Loucy (cell line): Measurements from ENCODE around the gene COL5A3.

ENCODE experiments used
- H2AFZ ChIP-seq: fragments of 200-600 bp; sonication (generic); 2 replicates; pipeline ENCODE4 v1.6.0; 2016; ENCODE audit warnings: antibody characterized with exemption, mild to moderate bottlenecking, low read length, moderate library complexity
- H3F3A ChIP-seq: fragments of 200-600 bp; 2 replicates; pipeline ENCODE4 v1.6.0; 2016; ENCODE audit warnings: antibody characterized with exemption, low read depth, mild to moderate bottlenecking
- H3K27me3 ChIP-seq: fragments of 200-600 bp; sonication (generic); 2 replicates; pipeline ENCODE4 v1.6.1; 2014; ENCODE audit warnings: low read length, mild to moderate bottlenecking; ENCODE audit not compliant: insufficient read depth, poor library complexity, severe bottlenecking
- H3K36me3 ChIP-seq: fragments of 200-600 bp; sonication (generic); 2 replicates; pipeline ENCODE4 v1.6.1; 2016; ENCODE audit warnings: low read length; ENCODE audit not compliant: insufficient read depth
- H3K4me1 ChIP-seq: fragments of 200-600 bp; sonication (generic); 2 replicates; pipeline ENCODE4 v1.5.1; 2014; ENCODE audit warnings: low read length, mild to moderate bottlenecking; ENCODE audit not compliant: insufficient read depth, poor library complexity, severe bottlenecking
- H3K4me2 ChIP-seq: fragments of 200-600 bp; sonication (generic); 2 replicates; pipeline ENCODE4 v1.6.0; 2014; ENCODE audit warnings: antibody characterized with exemption, low read length, low read depth, mild to moderate bottlenecking; ENCODE audit not compliant: poor library complexity, severe bottlenecking
- H3K4me3 ChIP-seq: fragments of 200-600 bp; sonication (generic); 2 replicates; pipeline ENCODE4 v1.5.1; 2014; ENCODE audit warnings: low read length, mild to moderate bottlenecking, mixed read lengths; ENCODE audit not compliant: poor library complexity, severe bottlenecking
- H3K79me2 ChIP-seq: fragments of 200-600 bp; sonication (generic); 2 replicates; pipeline ENCODE4 v1.6.1; 2014; ENCODE audit warnings: low read length; ENCODE audit not compliant: insufficient read depth
- H3K9ac ChIP-seq: fragments of 200-600 bp; sonication (generic); 2 replicates; pipeline ENCODE4 v1.6.0; 2014; ENCODE audit warnings: mild to moderate bottlenecking, low read depth, low read length, moderate library complexity; ENCODE audit not compliant: poor library complexity, severe bottlenecking
- H3K9me2 ChIP-seq: fragments of 200-600 bp; sonication (generic); replicated peaks from 2 replicates; pipeline ENCODE4 v1.6.1; 2016; ENCODE audit warnings: low read depth, low read length, mixed read lengths
- H3K9me3 ChIP-seq: fragments of 200-600 bp; sonication (generic); 2 replicates; pipeline ENCODE4 v1.6.1; 2014; ENCODE audit warnings: mild to moderate bottlenecking, antibody characterized with exemption, low read length, low read depth; ENCODE audit not compliant: insufficient read depth
- H4K20me1 ChIP-seq: fragments of 200-600 bp; sonication (generic); 2 replicates; pipeline ENCODE4 v1.6.0; 2014; ENCODE audit warnings: antibody characterized with exemption, low read length, mild to moderate bottlenecking; ENCODE audit not compliant: insufficient read depth, poor library complexity, severe bottlenecking
- EZH2phosphoT487 ChIP-seq: fragments of 200-600 bp; IDR thresholded peaks from 2 replicates; pipeline ENCODE4 v1.6.1; 2018; ENCODE audit warnings: antibody characterized with exemption, mild to moderate bottlenecking, moderate library complexity, borderline replicate concordance
- TF ChIP-seq, protein P1 (sequence below): fragments of 200-600 bp; sonication (generic); conservative IDR thresholded peaks from 2 replicates; pipeline ENCODE4 v1.5.1; 2014; ENCODE audit warnings: mild to moderate bottlenecking, antibody characterized with exemption, low read length

Gene COL5A3

DNA sequence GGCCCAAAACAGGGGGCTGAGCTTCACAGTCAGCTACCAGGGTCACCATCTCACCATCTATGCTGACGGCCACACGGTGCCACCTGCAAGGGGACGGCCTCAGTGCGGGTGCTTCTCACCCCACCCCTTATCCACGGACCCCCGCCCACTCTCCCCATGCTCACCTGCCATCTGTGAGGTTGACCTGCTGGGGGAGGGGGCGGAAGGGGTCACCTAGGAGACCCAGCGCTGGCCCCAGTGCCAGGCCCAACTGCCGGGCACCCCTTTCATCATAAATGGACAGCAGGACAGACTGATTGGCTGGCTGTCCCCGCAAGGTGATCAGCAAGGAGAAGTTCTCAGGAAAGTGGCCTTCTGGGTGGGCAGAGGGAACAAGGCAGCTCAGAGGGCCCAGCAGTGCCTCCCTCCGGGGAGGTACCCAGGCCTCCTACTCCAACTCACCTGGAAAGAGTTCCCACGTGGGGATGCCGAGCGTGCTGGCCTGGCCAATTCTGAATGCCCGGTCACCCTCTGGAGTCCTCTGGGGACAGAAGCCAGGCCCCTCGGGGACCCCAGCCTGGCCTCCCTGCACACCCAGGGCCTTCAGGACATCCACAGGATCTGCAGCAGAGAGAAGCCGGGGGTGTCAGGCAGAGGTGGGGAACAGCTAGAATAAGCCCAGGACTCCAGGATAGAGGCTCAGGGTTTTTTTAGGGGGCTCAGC lies 4.5 kb downstream of the COL5A3 start:
- Histone ChIP-seq H3K9ac (no peak overlapping the region), H3K36me3 (no peaks in the 10 kb centered on the region), H3K9me3 (no peaks in the 10 kb centered on the region), H3K4me3 (no peak overlapping the region), H3K9me2 (no peaks in the 10 kb centered on the region), H3K27me3 (no peaks in the 10 kb centered on the region), H3F3A (no peaks in the 10 kb centered on the region), H3K79me2 (no peaks in the 10 kb centered on the region), H4K20me1 (no peaks in the 10 kb centered on the region), H3K4me2 (no peak overlapping the region), H3K4me1 (peaks cover 3% of the 10 kb centered on the region), H2AFZ (no peak overlapping the region)
- no peak for TF ChIP-seq EZH2phosphoT487
- TF ChIP-seq, protein P1, sequence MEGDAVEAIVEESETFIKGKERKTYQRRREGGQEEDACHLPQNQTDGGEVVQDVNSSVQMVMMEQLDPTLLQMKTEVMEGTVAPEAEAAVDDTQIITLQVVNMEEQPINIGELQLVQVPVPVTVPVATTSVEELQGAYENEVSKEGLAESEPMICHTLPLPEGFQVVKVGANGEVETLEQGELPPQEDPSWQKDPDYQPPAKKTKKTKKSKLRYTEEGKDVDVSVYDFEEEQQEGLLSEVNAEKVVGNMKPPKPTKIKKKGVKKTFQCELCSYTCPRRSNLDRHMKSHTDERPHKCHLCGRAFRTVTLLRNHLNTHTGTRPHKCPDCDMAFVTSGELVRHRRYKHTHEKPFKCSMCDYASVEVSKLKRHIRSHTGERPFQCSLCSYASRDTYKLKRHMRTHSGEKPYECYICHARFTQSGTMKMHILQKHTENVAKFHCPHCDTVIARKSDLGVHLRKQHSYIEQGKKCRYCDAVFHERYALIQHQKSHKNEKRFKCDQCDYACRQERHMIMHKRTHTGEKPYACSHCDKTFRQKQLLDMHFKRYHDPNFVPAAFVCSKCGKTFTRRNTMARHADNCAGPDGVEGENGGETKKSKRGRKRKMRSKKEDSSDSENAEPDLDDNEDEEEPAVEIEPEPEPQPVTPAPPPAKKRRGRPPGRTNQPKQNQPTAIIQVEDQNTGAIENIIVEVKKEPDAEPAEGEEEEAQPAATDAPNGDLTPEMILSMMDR, result no peak

DNA sequence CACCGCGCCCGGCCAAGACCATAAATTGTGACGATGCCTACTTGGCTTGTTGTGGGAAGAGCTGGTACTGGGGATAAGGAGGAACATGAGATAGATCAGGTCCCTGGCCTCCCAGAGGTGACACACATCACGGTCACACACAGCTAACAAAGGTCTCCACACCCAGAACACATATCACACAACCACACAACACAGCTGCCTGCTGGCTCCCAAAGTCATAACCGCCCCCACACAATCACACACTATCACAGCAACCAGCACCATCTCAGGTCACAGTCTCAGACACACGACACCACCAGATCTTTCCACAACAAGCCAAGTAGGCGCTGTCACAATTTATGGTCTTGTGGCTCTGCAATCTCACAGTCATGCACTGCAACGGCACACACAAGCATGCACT lies 5.7 kb downstream of the COL5A3 start:
- Histone ChIP-seq H3K27me3 (no peaks in the 10 kb centered on the region), H3F3A (no peaks in the 10 kb centered on the region), H3K9ac (no peak overlapping the region), H3K9me2 (no peaks in the 10 kb centered on the region), H3K4me1 (peaks cover 3% of the 10 kb centered on the region), H3K4me2 (no peak overlapping the region), H3K9me3 (no peaks in the 10 kb centered on the region), H3K36me3 (no peaks in the 10 kb centered on the region), H3K79me2 (no peaks in the 10 kb centered on the region), H2AFZ (no peak overlapping the region), H4K20me1 (no peaks in the 10 kb centered on the region), H3K4me3 (no peak overlapping the region)
- TF ChIP-seq, protein P1, result no peak
- TF ChIP-seq EZH2phosphoT487, result no peak

DNA sequence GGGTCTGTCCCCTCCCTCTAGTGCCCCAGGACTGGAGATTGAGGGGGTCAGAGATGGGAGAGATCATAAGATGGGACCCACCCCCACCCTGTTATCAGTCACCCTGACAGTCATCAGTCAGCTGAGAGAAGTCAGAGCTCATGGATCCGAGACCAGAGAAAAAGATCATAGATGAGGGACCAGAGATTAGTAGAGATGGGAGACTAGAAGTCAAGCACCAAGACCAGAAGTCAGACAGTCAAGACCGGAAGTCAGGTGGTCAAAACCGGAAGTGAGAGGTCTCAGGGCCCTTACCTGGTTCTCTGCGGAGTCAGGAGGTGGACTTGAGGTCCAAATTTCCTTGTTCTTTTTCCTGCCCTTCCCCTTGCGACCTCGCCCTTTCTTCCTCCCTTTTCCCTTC lies 7.0 kb downstream of the COL5A3 start:
- H2AFZ ChIP-seq, result no peak overlapping the region; the same call in 1 of the 2 replicates
- TF ChIP-seq, protein P1, result no peak
- TF ChIP-seq EZH2phosphoT487, result no peak
- peaks cover 3% of the 10 kb centered on the region for H3K4me1 ChIP-seq
- no peak overlapping the region for H3K9ac ChIP-seq
- no peak overlapping the region for H3K4me2 ChIP-seq
- no peaks in the 10 kb centered on the region for H3K9me3 ChIP-seq
- H3K36me3 ChIP-seq, result no peaks in the 10 kb centered on the region
- H4K20me1 ChIP-seq, result no peaks in the 10 kb centered on the region
- H3K9me2 ChIP-seq, result no peaks in the 10 kb centered on the region
- no peaks in the 10 kb centered on the region for H3F3A ChIP-seq
- H3K27me3 ChIP-seq, result no peaks in the 10 kb centered on the region
- H3K4me3 ChIP-seq, result no peak overlapping the region
- H3K79me2 ChIP-seq, result no peaks in the 10 kb centered on the region
